GM18868 (cell line): ENCODE data around the gene MTHFD1L.

Experiments used
- ATAC-seq: cut with Tn5 transposase; IDR thresholded peaks from one replicate; pipeline ENCODE4 v1.9.1; 2021; ENCODE audit warnings: mild to moderate bottlenecking, moderate library complexity; ENCODE audit not compliant: unreplicated experiment

The MTHFD1L gene

DNA sequence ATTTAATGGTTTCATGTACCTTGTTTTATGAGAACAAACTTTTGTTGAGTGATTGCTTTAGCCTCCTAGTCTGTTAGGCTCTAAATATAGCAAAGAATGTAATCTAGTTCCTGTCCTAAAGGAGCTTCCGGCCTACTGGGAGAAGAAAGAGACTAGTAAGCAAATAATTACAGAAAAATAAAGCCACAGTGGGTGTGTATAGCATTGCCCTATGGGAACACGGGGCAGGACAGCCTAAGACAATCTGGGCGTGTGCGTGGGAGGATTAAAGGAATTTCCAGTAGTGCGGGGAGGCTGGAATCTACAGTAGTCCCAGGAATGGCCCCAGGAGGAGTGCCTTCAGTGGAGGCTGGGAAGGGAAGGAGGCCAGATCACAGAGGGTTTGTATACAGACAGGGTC is 276.2 kb downstream of the MTHFD1L start:
- ATAC-seq, result no peak

DNA sequence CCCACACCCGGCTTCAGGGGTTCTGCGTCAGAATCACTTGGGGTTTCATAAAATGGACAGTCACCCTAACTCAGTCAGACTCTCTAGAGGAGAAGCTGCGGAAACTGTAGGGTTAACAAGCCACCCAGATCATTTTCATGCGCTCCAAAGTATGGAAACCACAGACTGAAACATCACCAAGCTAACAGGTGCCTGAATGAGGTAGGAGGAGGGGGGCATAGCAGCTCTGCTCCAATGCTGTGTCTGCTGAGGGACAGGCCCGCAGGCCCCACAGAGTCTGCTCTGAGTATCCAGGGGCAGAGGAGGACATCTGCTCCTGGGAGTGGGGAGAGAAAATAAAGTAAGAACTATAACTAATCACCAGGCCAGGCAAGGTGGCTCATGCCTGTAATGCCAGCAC is 277.2 kb downstream of the MTHFD1L start:
- ATAC-seq, result no peak

DNA sequence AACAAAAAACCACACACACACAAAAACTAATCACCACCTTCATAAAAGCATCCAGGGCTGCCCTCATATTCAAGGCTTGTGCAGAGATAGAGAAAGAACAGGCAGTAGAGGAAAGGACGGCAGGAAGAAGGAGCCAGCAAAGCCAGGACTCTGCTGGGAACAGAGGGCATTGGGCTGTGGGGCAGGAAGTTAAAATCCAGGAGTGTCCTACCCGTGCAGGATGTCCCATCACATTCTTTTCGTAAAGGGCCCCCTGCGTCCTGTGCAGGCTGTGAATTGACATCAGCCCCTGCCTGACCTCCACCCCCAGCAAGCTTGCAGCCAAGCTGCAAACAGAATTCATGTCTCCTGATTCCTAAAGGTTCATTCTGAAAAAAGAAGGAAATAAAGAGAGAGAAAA is 277.8 kb downstream of the MTHFD1L start:
- ATAC-seq, result no peak

DNA sequence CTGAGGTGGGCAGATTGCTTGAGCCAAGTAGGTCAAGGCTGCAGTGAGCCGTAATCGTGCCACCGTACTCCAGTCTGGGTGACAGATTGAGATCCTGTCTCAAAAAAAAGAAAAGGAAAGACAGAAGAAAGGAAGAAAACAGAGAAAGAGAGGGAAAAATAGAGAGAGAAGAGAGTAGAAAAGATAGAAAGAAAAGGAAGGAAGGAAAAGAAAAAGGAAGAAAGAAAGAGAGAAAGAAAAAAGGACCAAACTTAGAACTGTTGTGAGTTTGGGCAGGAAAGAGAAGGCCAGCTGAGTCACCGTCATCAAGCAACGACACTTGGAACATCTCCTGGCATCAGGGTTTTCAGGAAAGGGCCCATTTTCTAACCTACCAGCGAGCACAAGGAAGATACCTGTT is 278.3 kb downstream of the MTHFD1L start:
- ATAC-seq, result no peak

DNA sequence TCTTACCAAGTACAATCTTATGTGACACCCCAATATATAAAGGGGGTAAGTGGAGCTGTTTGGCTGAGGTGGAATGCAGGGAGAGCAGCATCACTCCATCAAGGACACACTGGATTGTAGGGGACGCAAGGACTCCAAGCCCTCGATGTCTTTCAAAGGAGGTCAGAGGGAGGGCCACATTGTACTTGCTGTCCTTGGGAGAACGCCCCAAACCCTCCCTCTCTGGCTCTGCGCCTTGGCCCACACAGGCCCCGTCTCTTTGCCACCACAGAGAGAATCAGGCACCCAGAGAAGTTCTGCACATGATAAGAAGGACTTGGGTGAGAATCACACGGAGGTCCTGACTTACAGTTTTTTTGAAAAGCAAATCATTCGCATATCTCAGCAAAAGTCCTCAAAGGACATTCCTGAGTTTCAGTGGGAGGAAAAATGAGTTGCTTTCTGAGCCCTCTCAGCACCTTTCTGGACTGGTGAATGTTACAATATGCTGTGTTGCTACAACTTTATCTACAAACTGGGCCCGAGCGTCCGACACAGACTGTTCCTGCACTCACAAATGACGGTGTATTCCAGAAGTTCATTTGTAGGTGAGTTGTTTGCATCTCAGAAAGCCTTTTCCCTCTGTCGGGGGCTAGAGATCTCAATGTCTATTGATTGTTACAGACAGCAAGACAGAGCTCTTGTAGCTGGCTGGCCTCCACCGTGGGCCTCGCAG is 281.8 kb downstream of the MTHFD1L start:
- ATAC-seq, result no peak

DNA sequence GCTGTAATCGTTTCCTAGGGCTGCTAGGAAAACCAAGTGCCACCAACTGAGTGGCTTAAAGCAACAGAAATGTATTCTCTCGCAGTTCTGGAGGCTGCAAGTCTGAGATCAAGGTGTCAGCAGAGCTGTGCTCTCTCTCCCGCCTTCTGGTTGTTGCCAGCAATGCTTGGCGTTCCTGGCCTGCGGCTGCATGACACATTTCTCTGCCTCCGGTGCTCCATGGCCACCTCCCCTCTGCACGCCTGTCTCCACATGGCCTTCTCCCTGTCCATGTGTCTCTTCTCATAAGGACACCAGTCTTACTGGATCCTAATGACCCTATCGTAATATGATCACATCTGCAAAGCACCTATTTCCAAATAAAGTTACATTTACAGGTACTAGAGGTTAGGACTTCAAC is 282.6 kb downstream of the MTHFD1L start:
- ATAC-seq, result no peak

DNA sequence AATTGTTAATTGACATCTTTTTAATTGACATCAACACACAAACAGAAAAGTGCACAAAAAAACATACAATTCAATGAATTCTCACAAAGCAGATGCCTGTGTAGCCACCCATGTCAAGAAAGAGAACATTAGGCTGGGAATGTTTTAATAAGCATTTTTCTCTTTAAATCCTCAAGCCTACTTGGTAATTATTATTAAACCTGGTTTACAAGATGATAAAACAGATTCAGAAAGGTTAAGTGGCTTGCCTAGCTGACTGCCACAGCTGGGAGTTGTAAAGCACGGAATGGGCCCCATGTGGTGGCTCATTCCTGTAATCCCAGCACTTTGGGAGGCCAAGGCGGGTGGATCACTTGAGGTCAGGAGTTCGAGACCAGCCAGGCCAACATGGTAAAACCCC is 284.3 kb downstream of the MTHFD1L start:
- no peak for ATAC-seq
